ENCODE measurements around the gene GSTT4. TPM values are rescaled to one million over a fixed set of nuclear protein-coding genes. Genes with fewer than 3 reads are reported as not detected.
"Not testable (repeated sequence)": the region's sequence is repeated elsewhere in the genome, so short reads cannot be mapped to it uniquely, and the experiment has no call there.

GSTT4 gene
- total RNA-seq, 1 donor from 2014 or later, result not detected

GRCh38 chr22:23954193-23954990, 50.9 kb downstream of the GSTT4 start:
- DNase-seq (ENCODE audit: low read depth in 2 of 2), result not testable (repeated sequence)

- not testable (repeated sequence) for DNase-seq (ENCODE audit: low read depth in 2 of 2)
Observed at GRCh38 chr22:23953485-23953884, 51.8 kb downstream of the GSTT4 start.

- DNase-seq (ENCODE audit: low read depth in 2 of 2), result not testable (repeated sequence)
Observed at GRCh38 chr22:23952794-23953405, 52.4 kb downstream of the GSTT4 start.

GRCh38 chr22:23951383-23951782, 53.9 kb downstream of the GSTT4 start:
- peak in 1 of 2 donors; percentile 21 for DNase-seq (ENCODE audit: low read depth in 2 of 2)

- not testable (repeated sequence) for DNase-seq (ENCODE audit: low read depth in 2 of 2)
Observed at GRCh38 chr22:23949764-23950163, 55.5 kb downstream of the GSTT4 start.

Other genes starting within 250 kb of the GSTT4 start
- gene C22orf15, start 242.5 kb downstream of the GSTT4 start, total RNA-seq, result under 0.01 and 0.44 TPM in 2 replicates
- 5.7 and 10.3 TPM in 2 replicates for gene CHCHD10, start 237.5 kb downstream of the GSTT4 start, total RNA-seq
- 3.4 and 5.0 TPM in 2 replicates for gene MMP11, start 232.6 kb downstream of the GSTT4 start, total RNA-seq
- 20.3 and 21.8 TPM in 2 replicates for gene SMARCB1, start 218.5 kb downstream of the GSTT4 start, total RNA-seq
- 0.40 and 0.44 TPM in 2 replicates for gene DERL3, start 166.4 kb downstream of the GSTT4 start, total RNA-seq
- 4.0 and 4.4 TPM in 2 replicates for gene SLC2A11, start 147.6 kb downstream of the GSTT4 start, total RNA-seq
- gene MIF, start 111.1 kb downstream of the GSTT4 start, total RNA-seq, result 331 and 355 TPM in 2 replicates
- gene GSTT2B, start 44.3 kb downstream of the GSTT4 start, total RNA-seq, result 0.65 and 4.0 TPM in 2 replicates
- 4.4 and 6.5 TPM in 2 replicates for gene DDTL, start 38.6 kb downstream of the GSTT4 start, total RNA-seq
- gene DDT, start 31.0 kb downstream of the GSTT4 start, total RNA-seq, result 106 and 113 TPM in 2 replicates
- 0.20 TPM in 1 of 2 replicates, not detected in the other for gene GSTT2, start 25.3 kb downstream of the GSTT4 start, total RNA-seq
- gene CABIN1, start 5.9 kb upstream of the GSTT4 start, total RNA-seq, result 16.1 and 22.6 TPM in 2 replicates
- gene SUSD2, start 176.0 kb upstream of the GSTT4 start, total RNA-seq, result 0.20 and 0.22 TPM in 2 replicates
- gene GGT5, start 239.6 kb upstream of the GSTT4 start, total RNA-seq, result 1.8 and 7.4 TPM in 2 replicates

All from lung microvascular endothelial cell (primary cell).